Activated B cell treated with CpG ODN at 0.5 μM for 24 hours (primary cell): ENCODE measurements around the gene SERTAD3. TPM values are rescaled to one million over a fixed set of nuclear protein-coding genes. Genes with fewer than 3 reads are reported as not detected.
A peak's percentile ranks its signal among the peaks of the same experiment; 100 is the strongest.
"Not testable (repeated sequence)": the region's sequence is repeated elsewhere in the genome, so short reads cannot be mapped to it uniquely, and the experiment has no call there.

Experiments
- ATAC-seq: fragments of 200-7000 bp; cut with Tn5 transposase; one replicate; pipeline ENCODE4 v1.10.0; 2021; ENCODE audit warnings: low read depth, mild to moderate bottlenecking, moderate library complexity
- CTCF ChIA-PET: fragments of 350-600 bp; sonication (Branson Sonifier 250); formaldehyde crosslinking; loops from one replicate; lab custom pipeline; 2021; ENCODE audit warnings: antibody characterized with exemption; lab: Charles Lee
- POLR2A ChIA-PET: fragments of 350-600 bp; sonication (Branson Sonifier 250); formaldehyde crosslinking; loops from one replicate; lab custom pipeline; 2021; ENCODE audit warnings: antibody characterized with exemption; lab: Charles Lee
- DNase-seq: peaks from one replicate; pipeline ENCODE4 v3.0.0; 2022
- H3K27ac Mint-ChIP-seq: one replicate; pipeline ENCODE4 v1.8.0; 2020; ENCODE audit warnings: mixed read lengths
- H3K27me3 Mint-ChIP-seq: one replicate; pipeline ENCODE4 v1.8.0; 2021; ENCODE audit warnings: mixed read lengths
- H3K36me3 Mint-ChIP-seq: one replicate; pipeline ENCODE4 v1.8.0; 2021; ENCODE audit warnings: low read depth, mixed read lengths
- H3K4me1 Mint-ChIP-seq: one replicate; pipeline ENCODE4 v1.8.0; 2021; ENCODE audit warnings: mixed read lengths
- H3K4me3 Mint-ChIP-seq: one replicate; pipeline ENCODE4 v1.8.0; 2020; ENCODE audit warnings: mild to moderate bottlenecking, mixed read lengths
- H3K9me3 Mint-ChIP-seq: one replicate; pipeline ENCODE4 v1.8.0; 2020; ENCODE audit warnings: mixed read lengths
- intact Hi-C: fragments of 100-400 bp; cut with micrococcal nuclease; formaldehyde crosslinking; loops from one replicate; pipeline ENCODE4 v1.15.1; 2024
- total RNA-seq: library from RNA; stranded (reverse); gene quantifications from 2 replicates; pipeline ENCODE4 v1.2.3, GENCODE V29; 2022
- TF ChIP-seq, protein P1 (sequence below): fragments of 200-600 bp; IDR thresholded peaks from one replicate; pipeline ENCODE4 v1.8.0; 2022; ENCODE audit warnings: antibody characterized with exemption, mild to moderate bottlenecking

The SERTAD3 gene
- total RNA-seq, 1 donor from 2014 or later: 48.4 TPM

DNA sequence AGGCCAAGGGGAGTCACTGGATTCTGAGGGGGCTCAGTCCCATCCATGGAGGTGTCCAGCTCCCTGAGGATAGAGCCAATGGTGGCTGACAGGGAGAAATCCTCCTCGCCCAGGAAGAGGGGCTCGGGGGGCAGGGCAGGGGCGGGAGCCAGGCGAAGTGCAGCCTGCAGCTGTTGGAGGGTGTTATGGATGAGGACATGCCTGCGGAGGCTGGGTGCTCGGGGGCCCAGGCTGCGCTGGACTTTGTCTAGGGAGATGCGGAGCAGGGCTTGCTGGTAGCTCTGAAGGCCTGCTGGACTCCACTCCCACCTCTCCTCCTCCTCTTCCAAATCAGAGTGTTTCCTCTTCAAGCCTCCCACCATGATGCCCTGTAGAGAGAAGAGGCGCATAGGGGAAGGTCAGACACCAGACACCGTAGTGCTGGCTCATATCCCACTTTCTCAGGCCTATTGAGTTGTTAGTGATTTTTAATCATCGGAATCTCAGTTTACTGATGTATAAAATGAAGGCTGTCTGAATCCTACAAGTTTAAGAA is 2.3 kb downstream of the SERTAD3 start:
- Mint-ChIP-seq H3K4me1 (peaks cover 33% of the 10 kb centered on the region), H3K4me3 (peak overlapping the region; percentile 98), H3K36me3 (peaks cover 39% of the 10 kb centered on the region), H3K9me3 (no peaks in the 10 kb centered on the region), H3K27ac (peak overlapping the region; percentile 97), H3K27me3 (no peaks in the 10 kb centered on the region)
- no peak for ATAC-seq
- CTCF ChIA-PET: interaction anchor here (2.8 to 3.9 kb wide), 3 partner anchors 22 to 137 kb away, joined by 11 to 49 read pairs (median 13); partner anchors contain the start of gene BLVRB
- DNase-seq: no peak
- POLR2A ChIA-PET: interaction anchor here (1.3 to 4.4 kb wide), 4 partner anchors 13 to 39 kb away, joined by 3 to 104 read pairs (median 52); partner anchors contain the start of gene SERTAD1
- TF ChIP-seq, protein P1, sequence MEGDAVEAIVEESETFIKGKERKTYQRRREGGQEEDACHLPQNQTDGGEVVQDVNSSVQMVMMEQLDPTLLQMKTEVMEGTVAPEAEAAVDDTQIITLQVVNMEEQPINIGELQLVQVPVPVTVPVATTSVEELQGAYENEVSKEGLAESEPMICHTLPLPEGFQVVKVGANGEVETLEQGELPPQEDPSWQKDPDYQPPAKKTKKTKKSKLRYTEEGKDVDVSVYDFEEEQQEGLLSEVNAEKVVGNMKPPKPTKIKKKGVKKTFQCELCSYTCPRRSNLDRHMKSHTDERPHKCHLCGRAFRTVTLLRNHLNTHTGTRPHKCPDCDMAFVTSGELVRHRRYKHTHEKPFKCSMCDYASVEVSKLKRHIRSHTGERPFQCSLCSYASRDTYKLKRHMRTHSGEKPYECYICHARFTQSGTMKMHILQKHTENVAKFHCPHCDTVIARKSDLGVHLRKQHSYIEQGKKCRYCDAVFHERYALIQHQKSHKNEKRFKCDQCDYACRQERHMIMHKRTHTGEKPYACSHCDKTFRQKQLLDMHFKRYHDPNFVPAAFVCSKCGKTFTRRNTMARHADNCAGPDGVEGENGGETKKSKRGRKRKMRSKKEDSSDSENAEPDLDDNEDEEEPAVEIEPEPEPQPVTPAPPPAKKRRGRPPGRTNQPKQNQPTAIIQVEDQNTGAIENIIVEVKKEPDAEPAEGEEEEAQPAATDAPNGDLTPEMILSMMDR: no peak
- intact Hi-C loops: loop anchor here (5.0 kb wide), 3 partner anchors 161 to 911 kb away; partner anchors contain the start of genes EGLN2, LTBP4 and TGFB1

DNA sequence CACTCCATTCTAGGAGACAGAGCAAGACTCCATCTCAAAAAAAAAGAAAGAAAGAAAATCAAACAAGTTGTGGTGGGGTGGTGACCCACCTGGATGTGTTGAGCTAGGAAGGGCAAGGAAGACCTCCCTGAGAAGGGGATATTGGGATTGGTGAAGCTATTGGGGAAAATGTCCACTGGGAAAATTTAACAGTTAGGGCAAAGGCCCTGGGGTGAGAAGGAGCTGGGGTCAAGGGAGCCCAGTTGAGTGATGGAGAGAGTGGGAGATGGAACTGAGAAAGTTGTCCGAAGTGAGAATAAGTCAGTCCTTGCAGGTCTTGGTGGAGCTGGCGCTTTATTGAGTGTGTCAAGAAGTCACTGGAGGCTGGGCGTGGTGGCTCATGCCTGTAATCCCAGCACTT is 5.9 kb downstream of the SERTAD3 start:
- DNase-seq (no peak), ATAC-seq (no peak)
- Mint-ChIP-seq H3K27me3 (no peaks in the 10 kb centered on the region), H3K4me1 (peaks cover 57% of the 10 kb centered on the region), H3K4me3 (no peak overlapping the region), H3K9me3 (no peaks in the 10 kb centered on the region), H3K27ac (peak overlapping the region; percentile 39), H3K36me3 (peaks cover 30% of the 10 kb centered on the region)
- TF ChIP-seq, protein P1: no peak
- CTCF ChIA-PET: no interaction called here
- intact Hi-C loops: no loop called here
- POLR2A ChIA-PET: interaction anchor here (1.0 to 1.4 kb wide), 2 partner anchors 11 to 18 kb away, joined by 5 to 8 read pairs; no protein-coding TSS in a partner anchor

DNA sequence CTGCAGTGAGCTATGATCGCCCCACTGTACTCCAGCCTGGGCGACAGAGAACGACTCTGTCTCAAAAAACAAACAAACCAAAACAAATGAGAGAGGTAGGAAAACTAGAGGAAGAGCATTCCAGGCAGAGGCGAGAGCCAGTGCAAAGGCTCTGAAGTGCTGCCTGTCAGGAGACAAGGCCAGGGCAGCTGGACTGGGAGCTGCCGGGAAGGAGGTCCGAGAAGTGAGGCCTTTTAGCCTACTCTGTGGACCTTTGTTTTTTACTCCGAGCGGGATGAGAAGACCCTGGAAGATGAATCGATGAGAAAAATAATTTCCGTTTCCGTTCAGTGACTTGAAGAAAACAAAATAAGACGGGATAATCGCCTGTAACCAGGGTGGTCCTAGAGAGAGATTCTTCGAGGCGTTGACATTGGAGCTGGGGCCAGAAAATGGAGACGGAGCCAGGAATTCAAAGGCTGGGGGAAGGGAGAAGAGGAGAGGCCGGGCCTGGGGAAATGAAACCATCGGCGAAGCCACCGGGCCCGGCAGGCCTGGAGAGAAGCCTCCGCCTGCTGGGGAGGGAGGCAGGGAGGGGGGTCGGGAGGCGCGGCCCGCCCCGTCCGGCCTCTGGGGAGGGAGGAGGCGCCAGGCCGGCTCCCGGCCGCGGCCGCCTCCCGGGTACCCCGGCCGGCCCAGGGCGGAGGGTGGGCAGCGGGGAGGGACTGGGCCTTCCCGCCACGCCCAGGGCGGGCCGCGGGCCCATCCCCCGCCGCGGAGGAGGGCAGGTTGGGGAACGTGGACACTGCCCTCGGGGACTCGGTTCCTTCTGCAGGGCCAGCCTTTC is 10.5 kb downstream of the SERTAD3 start:
- ChIA-PET POLR2A (interaction anchor here (0.8 to 4.4 kb wide), 6 partner anchors 8 to 172 kb away, joined by 3 to 48 read pairs (median 19); partner anchors contain the start of genes BLVRB, SERTAD1 and SERTAD3), CTCF (interaction anchor here (0.9 to 1.4 kb wide), 3 partner anchors 8 to 201 kb away, joined by 3 to 5 read pairs (median 3); partner anchors contain the start of genes SERTAD1 and SERTAD3)
- intact Hi-C loops: loop anchor here (2.0 kb wide), 1 partner anchor 13 kb away; no protein-coding TSS in a partner anchor
- Mint-ChIP-seq H3K27me3 (no peaks in the 10 kb centered on the region), H3K4me3 (peak overlapping the region; percentile 87), H3K4me1 (peaks cover 39% of the 10 kb centered on the region), H3K36me3 (no peaks in the 10 kb centered on the region), H3K27ac (peak overlapping the region; percentile 94), H3K9me3 (no peaks in the 10 kb centered on the region)
- TF ChIP-seq, protein P1: no peak
- DNase-seq (peak; percentile 63), ATAC-seq (peak; percentile 74)

DNA sequence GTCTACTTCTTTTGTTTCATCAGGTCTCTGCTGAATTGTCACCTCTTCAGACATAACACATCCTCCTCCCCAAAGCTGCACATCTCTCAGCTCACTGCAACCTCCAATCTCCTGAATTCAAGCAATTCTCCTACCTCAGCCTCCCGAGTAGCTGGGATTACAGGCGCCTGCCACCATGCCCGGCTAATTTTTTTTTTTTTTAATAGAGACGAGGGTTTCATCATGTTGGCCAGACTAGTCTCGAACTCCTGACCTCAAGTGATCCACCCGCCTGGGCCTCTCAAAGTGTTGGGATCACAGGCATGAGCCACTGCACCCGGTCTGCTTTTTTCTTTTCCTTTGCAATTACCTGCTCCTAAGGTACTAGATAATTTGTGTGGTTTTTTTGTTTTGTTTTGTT is 11.4 kb downstream of the SERTAD3 start:
- intact Hi-C loops, ATAC-seq, H3K27me3 Mint-ChIP-seq, H3K36me3 Mint-ChIP-seq, DNase-seq, H3K9me3 Mint-ChIP-seq: not testable (repeated sequence)
- Mint-ChIP-seq H3K4me3 (peak overlapping the region; percentile 87), H3K27ac (peak overlapping the region; percentile 94), H3K4me1 (peaks cover 34% of the 10 kb centered on the region)
- ChIA-PET CTCF (interaction anchor here (1.4 kb wide), 1 partner anchor 11 kb away, joined by 5 read pairs; the partner anchor contains the start of gene SERTAD3), POLR2A (interaction anchor here (0.6 to 4.4 kb wide), 5 partner anchors 11 to 1587 kb away, joined by 3 to 48 read pairs (median 7); partner anchors contain the start of gene SERTAD3)

DNA sequence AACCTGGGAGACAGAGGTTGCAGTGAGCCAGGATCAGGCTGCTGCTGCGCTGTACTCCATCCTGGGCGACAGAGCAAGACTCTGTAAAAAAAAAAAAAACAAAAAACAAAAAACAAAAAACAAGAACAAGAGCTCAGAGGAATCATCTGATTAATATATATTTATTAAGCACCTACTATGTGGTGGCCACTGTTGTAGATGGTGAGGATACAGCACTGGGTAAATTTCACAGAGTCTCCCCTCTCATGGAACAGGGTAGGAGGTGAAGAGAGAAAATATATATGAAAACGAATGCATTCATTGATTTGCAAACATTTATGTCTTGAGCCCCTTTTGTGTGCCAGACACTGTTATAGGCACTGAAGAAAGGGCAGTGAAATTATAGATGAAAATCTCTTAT is 12.4 kb downstream of the SERTAD3 start:
- no peaks in the 10 kb centered on the region for H3K36me3 Mint-ChIP-seq
- H3K27ac Mint-ChIP-seq: peak overlapping the region; percentile 3
- no peak overlapping the region for H3K4me3 Mint-ChIP-seq
- ChIA-PET CTCF (no interaction called here), POLR2A (interaction anchor here (3.9 to 4.4 kb wide), 2 partner anchors 10 to 12 kb away, joined by 34 to 48 read pairs; partner anchors contain the start of gene SERTAD3)
- ATAC-seq (no peak), DNase-seq (no peak)
- TF ChIP-seq, protein P1: no peak
- intact Hi-C loops: no loop called here
- peaks cover 37% of the 10 kb centered on the region for H3K4me1 Mint-ChIP-seq
- H3K9me3 Mint-ChIP-seq: no peaks in the 10 kb centered on the region
- H3K27me3 Mint-ChIP-seq: no peaks in the 10 kb centered on the region

DNA sequence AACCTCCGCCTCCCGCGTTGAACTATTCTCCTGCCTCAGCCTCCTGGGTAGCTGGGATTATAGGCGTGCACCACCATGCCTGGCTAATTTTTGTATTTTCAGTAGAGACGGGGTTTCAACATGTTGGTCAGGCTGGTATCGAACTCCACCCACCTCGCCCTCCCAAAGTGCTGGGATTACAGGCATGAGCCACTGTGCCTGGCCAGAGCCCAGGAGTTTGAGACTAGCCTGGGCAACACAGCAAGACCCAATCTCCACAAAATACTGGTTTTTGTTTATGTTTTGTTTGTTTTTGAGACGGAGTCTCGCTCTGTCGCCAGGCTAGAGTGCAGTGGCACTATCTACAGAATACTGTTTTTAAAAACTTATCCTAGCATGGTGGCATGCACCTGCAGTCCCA is 13.9 kb downstream of the SERTAD3 start:
- H3K36me3 Mint-ChIP-seq, H3K9me3 Mint-ChIP-seq, H3K4me3 Mint-ChIP-seq, CTCF ChIA-PET, intact Hi-C loops, H3K27ac Mint-ChIP-seq, H3K27me3 Mint-ChIP-seq, DNase-seq, ATAC-seq: not testable (repeated sequence)
- peaks cover 33% of the 10 kb centered on the region for H3K4me1 Mint-ChIP-seq
- POLR2A ChIA-PET: interaction anchor here (0.7 to 1.4 kb wide), 4 partner anchors 9 to 1577 kb away, joined by 4 to 7 read pairs (median 6); no protein-coding TSS in a partner anchor

DNA sequence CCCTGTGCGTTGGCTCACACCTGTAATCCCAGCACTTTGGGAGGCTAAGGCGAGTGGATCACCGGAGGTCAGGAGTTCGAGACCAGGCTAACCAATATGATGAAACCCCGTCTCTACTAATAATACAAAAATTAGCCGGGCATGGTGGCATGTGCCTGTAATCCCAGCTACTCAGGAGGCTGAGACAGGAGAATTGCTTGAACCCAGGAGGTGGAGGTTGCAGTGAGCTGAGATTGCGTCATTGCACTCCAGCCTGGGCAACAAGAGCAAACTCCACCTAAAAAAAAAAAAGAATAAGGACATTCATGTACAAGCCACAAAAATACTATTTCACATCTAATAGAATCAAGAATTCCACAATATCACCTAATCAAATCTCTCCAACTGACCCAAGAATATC is 15.9 kb downstream of the SERTAD3 start:
- DNase-seq, H3K27ac Mint-ChIP-seq, H3K27me3 Mint-ChIP-seq, CTCF ChIA-PET, H3K9me3 Mint-ChIP-seq, H3K4me3 Mint-ChIP-seq, intact Hi-C loops, ATAC-seq, H3K36me3 Mint-ChIP-seq: not testable (repeated sequence)
- peaks cover 26% of the 10 kb centered on the region for H3K4me1 Mint-ChIP-seq
- POLR2A ChIA-PET: interaction anchor here (1.2 to 4.2 kb wide), 2 partner anchors 15 to 25 kb away, joined by 3 to 89 read pairs; partner anchors contain the start of gene SERTAD3
